GM23338 (cell line): ENCODE measurements around the gene RASGRP4. TPM values are rescaled to one million over a fixed set of nuclear protein-coding genes. Genes with fewer than 3 reads are reported as not detected.

Source experiments
- ATAC-seq: fragments of 200-7000 bp; cut with Tn5 transposase; 3 replicates; pipeline ENCODE4 v1.9.1; 2020
- DNase-seq: peaks from one replicate; pipeline ENCODE4 v3.0.0-alpha.2; 2015; ENCODE audit warnings: low spot score
- H2AFZ ChIP-seq: fragments of 200-600 bp; sonication (generic); 2 replicates; pipeline ENCODE4 v1.8.0; 2016; ENCODE audit warnings: antibody characterized with exemption, mild to moderate bottlenecking, moderate library complexity
- H3F3A ChIP-seq: fragments of 200-600 bp; sonication (generic); replicated peaks from 2 replicates; pipeline ENCODE4 v1.8.0; 2017; ENCODE audit warnings: antibody characterized with exemption, mixed run types, low read depth
- H3K27ac ChIP-seq: fragments of 200-600 bp; sonication (generic); 2 replicates; pipeline ENCODE4 v1.6.1; 2016; ENCODE audit warnings: low read depth
- H3K27me3 ChIP-seq: fragments of 200-600 bp; sonication (generic); 2 replicates; pipeline ENCODE4 v1.8.0; 2016; ENCODE audit warnings: mild to moderate bottlenecking, mixed run types, moderate library complexity; ENCODE audit not compliant: insufficient read depth
- H3K36me3 ChIP-seq: fragments of 200-600 bp; sonication (generic); 2 replicates; pipeline ENCODE4 v1.8.0; 2016; ENCODE audit warnings: mild to moderate bottlenecking; ENCODE audit not compliant: insufficient read depth
- H3K4me1 ChIP-seq: fragments of 200-600 bp; sonication (generic); 2 replicates; pipeline ENCODE4 v1.8.0; 2016; ENCODE audit warnings: mild to moderate bottlenecking, moderate library complexity; ENCODE audit not compliant: insufficient read depth
- H3K4me2 ChIP-seq: fragments of 200-600 bp; sonication (generic); 2 replicates; pipeline ENCODE4 v1.7.1; 2017; ENCODE audit warnings: mixed run types
- H3K4me3 ChIP-seq: fragments of 200-600 bp; sonication (generic); 2 replicates; pipeline ENCODE4 v1.6.1; 2016; ENCODE audit warnings: mixed run types
- H3K79me2 ChIP-seq: fragments of 200-600 bp; sonication (generic); replicated peaks from 2 replicates; pipeline ENCODE4 v1.8.0; 2017; ENCODE audit warnings: mild to moderate bottlenecking; ENCODE audit not compliant: insufficient read depth
- H3K9me2 ChIP-seq: fragments of 200-600 bp; sonication (generic); 2 replicates; pipeline ENCODE4 v1.8.0; 2017; ENCODE audit not compliant: insufficient read depth
- H4K20me1 ChIP-seq: fragments of 200-600 bp; sonication (generic); replicated peaks from 2 replicates; pipeline ENCODE4 v1.8.0; 2017; ENCODE audit warnings: mild to moderate bottlenecking; ENCODE audit not compliant: insufficient read depth
- H3K27ac Mint-ChIP-seq: 2 replicates; pipeline ENCODE4 v1.8.0; 2020; ENCODE audit warnings: inconsistent platforms, mild to moderate bottlenecking, moderate library complexity, mixed read lengths
- H3K27me3 Mint-ChIP-seq: 3 replicates; pipeline ENCODE4 v1.8.0; 2022; ENCODE audit warnings: low read depth, mild to moderate bottlenecking, moderate library complexity, mixed read lengths, inconsistent platforms; ENCODE audit not compliant: insufficient read depth, poor library complexity
- H3K36me3 Mint-ChIP-seq: 3 replicates; pipeline ENCODE4 v1.8.0; 2021; ENCODE audit warnings: low read depth, mild to moderate bottlenecking, inconsistent platforms, moderate library complexity, mixed read lengths
- H3K4me1 Mint-ChIP-seq: 3 replicates; pipeline ENCODE4 v1.8.0; 2020; ENCODE audit warnings: mild to moderate bottlenecking, inconsistent platforms, mixed read lengths
- H3K4me3 Mint-ChIP-seq: 3 replicates; pipeline ENCODE4 v1.8.0; 2021; ENCODE audit warnings: moderate library complexity, mild to moderate bottlenecking, inconsistent platforms, mixed read lengths
- H3K9me3 Mint-ChIP-seq: 3 replicates; pipeline ENCODE4 v1.8.0; 2020; ENCODE audit warnings: moderate library complexity, mild to moderate bottlenecking, inconsistent platforms, mixed read lengths
- CREB1 ChIP-seq: fragments of 250-450 bp; sonication (Bioruptor Pico); IDR thresholded peaks from 2 replicates; pipeline ENCODE4 v1.5.0; 2020; ENCODE audit warnings: low read depth, mild to moderate bottlenecking, moderate library complexity
- EZH2 ChIP-seq: fragments of 200-600 bp; sonication (generic); IDR thresholded peaks from one replicate; pipeline ENCODE4 v1.8.0; 2017; ENCODE audit warnings: antibody characterized with exemption, mild to moderate bottlenecking, low read depth; ENCODE audit not compliant: unreplicated experiment
- EZH2phosphoT487 ChIP-seq: fragments of 200-600 bp; sonication (generic); IDR thresholded peaks from one replicate; pipeline ENCODE4 v1.8.1; 2018; ENCODE audit warnings: antibody characterized with exemption; ENCODE audit not compliant: unreplicated experiment
- JUNB ChIP-seq: IDR thresholded peaks from one replicate; pipeline ENCODE4 v1.6.1; 2016; ENCODE audit warnings: antibody characterized with exemption; ENCODE audit not compliant: unreplicated experiment
- NANOG ChIP-seq: IDR thresholded peaks from 2 replicates; pipeline ENCODE4 v1.6.1; 2016; ENCODE audit warnings: antibody characterized with exemption, borderline replicate concordance
- POLR2AphosphoS5 ChIP-seq: IDR thresholded peaks from 2 replicates; pipeline ENCODE4 v1.6.1; 2016; ENCODE audit warnings: antibody characterized with exemption, low read depth
- ZNF331 ChIP-seq: fragments of 250-450 bp; sonication (Bioruptor Pico); IDR thresholded peaks from 2 replicates; pipeline ENCODE4 v1.5.0; 2020; ENCODE audit warnings: low read depth, mild to moderate bottlenecking, moderate library complexity
- polyA plus RNA-seq: library from polyadenylated mRNA; unstranded; fragments of >200 nt; fragmentation: Nextera tagmentation; extraction: Ambion mirVana; gene quantifications from 2 replicates; pipeline ENCODE4 v1.2.1, GENCODE V29; 2016
- total RNA-seq: library from RNA; depleted of rRNA; stranded (reverse); fragments of >200 nt; shearing (Covaris generic); gene quantifications from 2 replicates; pipeline ENCODE4 v1.2.3, GENCODE V29; 2014
- TF ChIP-seq, protein P1 (sequence below): fragments of 250-450 bp; sonication (Bioruptor Pico); IDR thresholded peaks from 2 replicates; pipeline ENCODE4 v1.5.0; 2020; ENCODE audit warnings: mild to moderate bottlenecking, moderate library complexity
- TF ChIP-seq, protein P2 (sequence below): IDR thresholded peaks from 2 replicates; pipeline ENCODE4 v1.6.1; 2016; ENCODE audit warnings: antibody characterized with exemption
- TF ChIP-seq, protein P3 (sequence below): IDR thresholded peaks from one replicate; pipeline ENCODE4 v1.6.1; 2018; ENCODE audit warnings: antibody characterized with exemption; ENCODE audit not compliant: unreplicated experiment

The RASGRP4 gene
- total and polyA plus RNA-seq, 2 experiments from 2014 or later, result 1.6 to 3.6 TPM

DNA sequence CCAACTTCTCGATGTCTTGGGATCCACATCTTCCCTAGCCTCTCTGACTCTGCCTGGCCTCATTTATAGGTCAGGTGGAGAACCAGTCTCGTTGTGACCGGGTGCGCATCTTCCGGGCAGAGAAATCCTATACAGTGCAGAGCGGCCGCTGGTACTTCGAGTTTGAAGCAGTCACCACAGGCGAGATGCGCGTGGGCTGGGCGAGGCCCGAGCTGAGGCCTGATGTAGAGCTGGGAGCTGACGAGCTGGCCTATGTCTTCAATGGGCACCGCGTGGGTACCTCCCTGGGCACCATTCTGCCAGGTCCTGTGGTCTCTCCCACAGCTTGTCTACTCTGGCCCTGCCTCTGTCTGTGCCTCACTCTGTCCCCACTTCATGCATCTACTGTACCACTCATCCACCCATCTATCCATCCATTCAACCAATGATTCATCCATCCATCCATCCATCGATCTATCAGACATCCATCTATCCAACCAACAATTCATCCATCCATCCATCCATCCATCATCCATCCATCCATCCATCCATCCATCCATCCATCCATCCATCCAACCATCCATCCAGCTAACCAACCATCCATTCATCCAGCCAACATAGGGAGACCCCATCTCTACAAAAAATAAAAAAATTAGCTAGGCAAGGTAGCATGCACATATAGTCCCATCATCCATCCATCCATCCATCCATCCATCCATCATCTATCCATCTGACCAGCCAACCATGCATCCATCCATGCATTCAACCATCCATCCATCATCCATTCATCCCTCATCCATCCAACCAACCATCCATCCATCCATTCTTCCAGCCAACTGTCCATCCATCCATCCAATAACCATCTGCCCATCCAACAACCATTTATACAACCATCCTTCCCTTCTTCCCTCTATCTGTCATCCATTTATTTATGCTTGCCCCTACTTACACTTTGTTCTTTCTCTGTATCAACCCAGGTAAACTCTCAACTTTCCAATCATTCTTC lies 41.8 kb upstream of the RASGRP4 start:
- DNase-seq, result no peak
- Histone ChIP-seq H3K27me3 (no peaks in the 10 kb centered on the region), H3K4me2 (no peak overlapping the region), H3K9me2 (no peaks in the 10 kb centered on the region), H3K36me3 (peaks cover 40% of the 10 kb centered on the region), H3K27ac (no peak overlapping the region), H2AFZ (no peak overlapping the region), H3K4me3 (no peak overlapping the region), H3F3A (no peaks in the 10 kb centered on the region), H3K79me2 (no peaks in the 10 kb centered on the region), H4K20me1 (no peaks in the 10 kb centered on the region), H3K4me1 (no peaks in the 10 kb centered on the region)
- peaks cover 2% of the 10 kb centered on the region for H3K27me3 Mint-ChIP-seq
- H3K9me3 Mint-ChIP-seq, result no peaks in the 10 kb centered on the region
- no peak overlapping the region for H3K4me3 Mint-ChIP-seq
- ATAC-seq, result no peak
- TF ChIP-seq EZH2phosphoT487 (no peak), ZNF331 (CRISPR knock-in tag) (no peak), JUNB (no peak), EZH2 (no peak), CREB1 (CRISPR knock-in tag) (no peak), POLR2AphosphoS5 (no peak), NANOG (no peak)
- TF ChIP-seq, protein P1, sequence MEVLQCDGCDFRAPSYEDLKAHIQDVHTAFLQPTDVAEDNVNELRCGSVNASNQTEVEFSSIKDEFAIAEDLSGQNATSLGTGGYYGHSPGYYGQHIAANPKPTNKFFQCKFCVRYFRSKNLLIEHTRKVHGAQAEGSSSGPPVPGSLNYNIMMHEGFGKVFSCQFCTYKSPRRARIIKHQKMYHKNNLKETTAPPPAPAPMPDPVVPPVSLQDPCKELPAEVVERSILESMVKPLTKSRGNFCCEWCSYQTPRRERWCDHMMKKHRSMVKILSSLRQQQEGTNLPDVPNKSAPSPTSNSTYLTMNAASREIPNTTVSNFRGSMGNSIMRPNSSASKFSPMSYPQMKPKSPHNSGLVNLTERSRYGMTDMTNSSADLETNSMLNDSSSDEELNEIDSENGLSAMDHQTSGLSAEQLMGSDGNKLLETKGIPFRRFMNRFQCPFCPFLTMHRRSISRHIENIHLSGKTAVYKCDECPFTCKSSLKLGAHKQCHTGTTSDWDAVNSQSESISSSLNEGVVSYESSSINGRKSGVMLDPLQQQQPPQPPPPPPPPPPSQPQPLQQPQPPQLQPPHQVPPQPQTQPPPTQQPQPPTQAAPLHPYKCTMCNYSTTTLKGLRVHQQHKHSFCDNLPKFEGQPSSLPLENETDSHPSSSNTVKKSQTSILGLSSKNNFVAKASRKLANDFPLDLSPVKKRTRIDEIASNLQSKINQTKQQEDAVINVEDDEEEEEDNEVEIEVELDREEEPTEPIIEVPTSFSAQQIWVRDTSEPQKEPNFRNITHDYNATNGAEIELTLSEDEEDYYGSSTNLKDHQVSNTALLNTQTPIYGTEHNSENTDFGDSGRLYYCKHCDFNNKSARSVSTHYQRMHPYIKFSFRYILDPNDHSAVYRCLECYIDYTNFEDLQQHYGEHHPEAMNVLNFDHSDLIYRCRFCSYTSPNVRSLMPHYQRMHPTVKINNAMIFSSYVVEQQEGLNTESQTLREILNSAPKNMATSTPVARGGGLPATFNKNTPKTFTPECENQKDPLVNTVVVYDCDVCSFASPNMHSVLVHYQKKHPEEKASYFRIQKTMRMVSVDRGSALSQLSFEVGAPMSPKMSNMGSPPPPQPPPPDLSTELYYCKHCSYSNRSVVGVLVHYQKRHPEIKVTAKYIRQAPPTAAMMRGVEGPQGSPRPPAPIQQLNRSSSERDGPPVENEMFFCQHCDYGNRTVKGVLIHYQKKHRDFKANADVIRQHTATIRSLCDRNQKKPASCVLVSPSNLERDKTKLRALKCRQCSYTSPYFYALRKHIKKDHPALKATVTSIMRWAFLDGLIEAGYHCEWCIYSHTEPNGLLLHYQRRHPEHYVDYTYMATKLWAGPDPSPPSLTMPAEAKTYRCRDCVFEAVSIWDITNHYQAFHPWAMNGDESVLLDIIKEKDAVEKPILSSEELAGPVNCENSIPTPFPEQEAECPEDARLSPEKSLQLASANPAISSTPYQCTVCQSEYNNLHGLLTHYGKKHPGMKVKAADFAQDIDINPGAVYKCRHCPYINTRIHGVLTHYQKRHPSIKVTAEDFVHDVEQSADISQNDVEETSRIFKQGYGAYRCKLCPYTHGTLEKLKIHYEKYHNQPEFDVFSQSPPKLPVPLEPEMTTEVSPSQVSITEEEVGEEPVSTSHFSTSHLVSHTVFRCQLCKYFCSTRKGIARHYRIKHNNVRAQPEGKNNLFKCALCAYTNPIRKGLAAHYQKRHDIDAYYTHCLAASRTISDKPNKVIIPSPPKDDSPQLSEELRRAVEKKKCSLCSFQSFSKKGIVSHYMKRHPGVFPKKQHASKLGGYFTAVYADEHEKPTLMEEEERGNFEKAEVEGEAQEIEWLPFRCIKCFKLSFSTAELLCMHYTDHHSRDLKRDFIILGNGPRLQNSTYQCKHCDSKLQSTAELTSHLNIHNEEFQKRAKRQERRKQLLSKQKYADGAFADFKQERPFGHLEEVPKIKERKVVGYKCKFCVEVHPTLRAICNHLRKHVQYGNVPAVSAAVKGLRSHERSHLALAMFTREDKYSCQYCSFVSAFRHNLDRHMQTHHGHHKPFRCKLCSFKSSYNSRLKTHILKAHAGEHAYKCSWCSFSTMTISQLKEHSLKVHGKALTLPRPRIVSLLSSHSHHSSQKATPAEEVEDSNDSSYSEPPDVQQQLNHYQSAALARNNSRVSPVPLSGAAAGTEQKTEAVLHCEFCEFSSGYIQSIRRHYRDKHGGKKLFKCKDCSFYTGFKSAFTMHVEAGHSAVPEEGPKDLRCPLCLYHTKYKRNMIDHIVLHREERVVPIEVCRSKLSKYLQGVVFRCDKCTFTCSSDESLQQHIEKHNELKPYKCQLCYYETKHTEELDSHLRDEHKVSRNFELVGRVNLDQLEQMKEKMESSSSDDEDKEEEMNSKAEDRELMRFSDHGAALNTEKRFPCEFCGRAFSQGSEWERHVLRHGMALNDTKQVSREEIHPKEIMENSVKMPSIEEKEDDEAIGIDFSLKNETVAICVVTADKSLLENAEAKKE (CRISPR knock-in tag), result no peak
- TF ChIP-seq, protein P2, sequence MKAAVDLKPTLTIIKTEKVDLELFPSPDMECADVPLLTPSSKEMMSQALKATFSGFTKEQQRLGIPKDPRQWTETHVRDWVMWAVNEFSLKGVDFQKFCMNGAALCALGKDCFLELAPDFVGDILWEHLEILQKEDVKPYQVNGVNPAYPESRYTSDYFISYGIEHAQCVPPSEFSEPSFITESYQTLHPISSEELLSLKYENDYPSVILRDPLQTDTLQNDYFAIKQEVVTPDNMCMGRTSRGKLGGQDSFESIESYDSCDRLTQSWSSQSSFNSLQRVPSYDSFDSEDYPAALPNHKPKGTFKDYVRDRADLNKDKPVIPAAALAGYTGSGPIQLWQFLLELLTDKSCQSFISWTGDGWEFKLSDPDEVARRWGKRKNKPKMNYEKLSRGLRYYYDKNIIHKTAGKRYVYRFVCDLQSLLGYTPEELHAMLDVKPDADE, result no peak
- TF ChIP-seq, protein P3, sequence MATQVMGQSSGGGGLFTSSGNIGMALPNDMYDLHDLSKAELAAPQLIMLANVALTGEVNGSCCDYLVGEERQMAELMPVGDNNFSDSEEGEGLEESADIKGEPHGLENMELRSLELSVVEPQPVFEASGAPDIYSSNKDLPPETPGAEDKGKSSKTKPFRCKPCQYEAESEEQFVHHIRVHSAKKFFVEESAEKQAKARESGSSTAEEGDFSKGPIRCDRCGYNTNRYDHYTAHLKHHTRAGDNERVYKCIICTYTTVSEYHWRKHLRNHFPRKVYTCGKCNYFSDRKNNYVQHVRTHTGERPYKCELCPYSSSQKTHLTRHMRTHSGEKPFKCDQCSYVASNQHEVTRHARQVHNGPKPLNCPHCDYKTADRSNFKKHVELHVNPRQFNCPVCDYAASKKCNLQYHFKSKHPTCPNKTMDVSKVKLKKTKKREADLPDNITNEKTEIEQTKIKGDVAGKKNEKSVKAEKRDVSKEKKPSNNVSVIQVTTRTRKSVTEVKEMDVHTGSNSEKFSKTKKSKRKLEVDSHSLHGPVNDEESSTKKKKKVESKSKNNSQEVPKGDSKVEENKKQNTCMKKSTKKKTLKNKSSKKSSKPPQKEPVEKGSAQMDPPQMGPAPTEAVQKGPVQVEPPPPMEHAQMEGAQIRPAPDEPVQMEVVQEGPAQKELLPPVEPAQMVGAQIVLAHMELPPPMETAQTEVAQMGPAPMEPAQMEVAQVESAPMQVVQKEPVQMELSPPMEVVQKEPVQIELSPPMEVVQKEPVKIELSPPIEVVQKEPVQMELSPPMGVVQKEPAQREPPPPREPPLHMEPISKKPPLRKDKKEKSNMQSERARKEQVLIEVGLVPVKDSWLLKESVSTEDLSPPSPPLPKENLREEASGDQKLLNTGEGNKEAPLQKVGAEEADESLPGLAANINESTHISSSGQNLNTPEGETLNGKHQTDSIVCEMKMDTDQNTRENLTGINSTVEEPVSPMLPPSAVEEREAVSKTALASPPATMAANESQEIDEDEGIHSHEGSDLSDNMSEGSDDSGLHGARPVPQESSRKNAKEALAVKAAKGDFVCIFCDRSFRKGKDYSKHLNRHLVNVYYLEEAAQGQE, result no peak
- H3K4me1 Mint-ChIP-seq, result no peaks in the 10 kb centered on the region; the same call in 2 of the 3 replicates
- peaks cover 48% of the 10 kb centered on the region for H3K36me3 Mint-ChIP-seq
- H3K27ac Mint-ChIP-seq, result no peak overlapping the region
